B cell (primary cell): Measurements from ENCODE around the gene COL21A1.

Experiments used
- CTCF ChIP-seq: fragments of 200-600 bp; IDR thresholded peaks from one replicate; pipeline ENCODE4 v1.8.0; 2022; ENCODE audit warnings: antibody characterized with exemption, mild to moderate bottlenecking
- EZH2 ChIP-seq: IDR thresholded peaks from 2 replicates; pipeline ENCODE4 v1.6.1; 2012; ENCODE audit warnings: borderline replicate concordance, low read depth, mild to moderate bottlenecking, moderate library complexity, low read length; ENCODE audit not compliant: insufficient read depth, poor library complexity, severe bottlenecking

DNA sequence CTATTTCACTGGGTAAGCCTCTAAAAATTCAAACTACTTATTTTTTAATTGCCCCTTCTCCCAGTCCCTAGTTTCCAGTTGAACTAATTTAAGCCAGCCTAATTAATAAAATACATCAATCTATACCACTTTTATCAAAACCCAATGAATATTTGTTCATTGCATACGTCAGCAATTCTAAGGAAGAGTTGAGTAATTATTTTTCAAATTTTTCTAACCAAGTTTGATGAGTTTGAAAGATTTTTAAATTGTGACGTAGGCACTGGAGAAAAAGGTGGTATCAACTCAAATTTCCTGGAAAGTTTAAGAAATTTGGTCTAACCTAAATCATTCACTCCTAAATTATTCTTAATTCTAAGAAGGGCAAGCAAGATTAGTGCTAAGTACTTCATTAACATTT lies 35.7 kb downstream of the COL21A1 start:
- TF ChIP-seq EZH2 (no peak), CTCF (no peak)
